HUES6 (cell line): ENCODE data around the gene TTLL10.

Source experiments
- H3K27ac ChIP-seq: 2 replicates; pipeline ENCODE4 v1.7.0; 2013; ENCODE audit warnings: low read depth, mild to moderate bottlenecking, low read length, inconsistent platforms
- H3K27me3 ChIP-seq: 2 replicates; pipeline ENCODE4 v1.6.1; 2013; ENCODE audit warnings: low read length; ENCODE audit not compliant: control insufficient read depth, insufficient read depth
- H3K36me3 ChIP-seq: 2 replicates; pipeline ENCODE4 v1.6.1; 2013; ENCODE audit warnings: low read length; ENCODE audit not compliant: control insufficient read depth, insufficient read depth
- H3K4me1 ChIP-seq: 2 replicates; pipeline ENCODE4 v1.6.1; 2013; ENCODE audit warnings: low read length; ENCODE audit not compliant: control insufficient read depth, insufficient read depth
- H3K4me3 ChIP-seq: 2 replicates; pipeline ENCODE4 v1.5.1; 2013; ENCODE audit warnings: low read depth, low read length
- H3K9ac ChIP-seq: one replicate; pipeline ENCODE4 v1.6.1; 2013; ENCODE audit warnings: mild to moderate bottlenecking, low read length
- H3K9me3 ChIP-seq: 2 replicates; pipeline ENCODE4 v1.6.1; 2013; ENCODE audit warnings: low read depth, low read length; ENCODE audit not compliant: control insufficient read depth, insufficient read depth

The TTLL10 gene

GRCh38 chr1:1227386-1227785, 53.7 kb downstream of the TTLL10 start:
- H3K4me3 ChIP-seq, result no peak overlapping the region
- H3K36me3 ChIP-seq, result peaks cover 55% of the 10 kb centered on the region
- no peak overlapping the region for H3K9ac ChIP-seq
- H3K27me3 ChIP-seq, result no peaks in the 10 kb centered on the region
- no peaks in the 10 kb centered on the region for H3K9me3 ChIP-seq
- no peak overlapping the region for H3K27ac ChIP-seq
- peaks cover 3% of the 10 kb centered on the region; the same call in 1 of the 2 replicates for H3K4me1 ChIP-seq

- peaks cover 3% of the 10 kb centered on the region; the same call in 1 of the 2 replicates for H3K4me1 ChIP-seq
- no peak overlapping the region for H3K4me3 ChIP-seq
- H3K27ac ChIP-seq, result no peak overlapping the region
These were observed 54.5 kb downstream of the TTLL10 start for GRCh38 chr1:1228187-1228586.

GRCh38 chr1:1228596-1229321, 55.1 kb downstream of the TTLL10 start:
- Histone ChIP-seq H3K4me3 (no peak overlapping the region), H3K36me3 (peaks cover 46% of the 10 kb centered on the region), H3K27ac (no peak overlapping the region), H3K9me3 (0 out of 2 replicates have a peak, but pooled peaks cover 2% of the 10 kb centered on the region), H3K9ac (no peak overlapping the region), H3K4me1 (peaks cover 3% of the 10 kb centered on the region; the same call in 1 of the 2 replicates), H3K27me3 (no peaks in the 10 kb centered on the region)

More at GRCh38 chr1:1228187-1228586, 54.5 kb downstream of the TTLL10 start:
- no peaks in the 10 kb centered on the region for H3K27me3 ChIP-seq
- 0 out of 2 replicates have a peak, but pooled peaks cover 2% of the 10 kb centered on the region for H3K9me3 ChIP-seq
- H3K36me3 ChIP-seq, result peaks cover 47% of the 10 kb centered on the region
- H3K9ac ChIP-seq, result no peak overlapping the region

GRCh38 chr1:1229770-1230169, 56.1 kb downstream of the TTLL10 start:
- peaks cover 3% of the 10 kb centered on the region; the same call in 1 of the 2 replicates for H3K4me1 ChIP-seq
- no peaks in the 10 kb centered on the region for H3K27me3 ChIP-seq
- H3K27ac ChIP-seq, result no peak overlapping the region
- H3K4me3 ChIP-seq, result no peak overlapping the region
- no peak overlapping the region for H3K9ac ChIP-seq
- H3K9me3 ChIP-seq, result 0 out of 2 replicates have a peak, but pooled peaks cover 2% of the 10 kb centered on the region
- H3K36me3 ChIP-seq, result peaks cover 40% of the 10 kb centered on the region

GRCh38 chr1:1230656-1231399, 57.1 kb downstream of the TTLL10 start:
- Histone ChIP-seq H3K9me3 (0 out of 2 replicates have a peak, but pooled peaks cover 2% of the 10 kb centered on the region), H3K27ac (peak overlapping the region; percentile 92; the same call in 1 of the 2 replicates), H3K4me3 (peak overlapping the region; percentile 97), H3K9ac (peak overlapping the region; percentile 97), H3K27me3 (no peaks in the 10 kb centered on the region), H3K36me3 (peaks cover 33% of the 10 kb centered on the region), H3K4me1 (peaks cover 3% of the 10 kb centered on the region; the same call in 1 of the 2 replicates)

- Histone ChIP-seq H3K27me3 (no peaks in the 10 kb centered on the region), H3K9me3 (0 out of 2 replicates have a peak, but pooled peaks cover 2% of the 10 kb centered on the region), H3K4me3 (peak within 1 kb of the TSS; percentile 97), H3K27ac (peak within 1 kb of the TSS; percentile 92), H3K4me1 (peaks cover 3% of the 10 kb centered on the region; the same call in 1 of the 2 replicates), H3K9ac (peak within 1 kb of the TSS; percentile 97), H3K36me3 (peaks cover 27% of the 10 kb centered on the region)
These were observed 57.9 kb downstream of the TTLL10 start, which contains the start of gene SDF4 for GRCh38 chr1:1231400-1232207. TSS of gene SDF4 (minus strand) at chr1:1232001. CDS start at chr1:1228772, 3,229 bp downstream.

- H3K4me1 ChIP-seq, result peaks cover 8% of the 10 kb centered on the region; the same call in 1 of the 2 replicates
- 0 out of 2 replicates have a peak, but pooled peaks cover 2% of the 10 kb centered on the region for H3K9me3 ChIP-seq
- peaks cover 22% of the 10 kb centered on the region for H3K36me3 ChIP-seq
- peak within 1 kb of the TSS; percentile 92 for H3K27ac ChIP-seq
- H3K27me3 ChIP-seq, result no peaks in the 10 kb centered on the region
- H3K9ac ChIP-seq, result peak within 1 kb of the TSS; percentile 97
- peak within 1 kb of the TSS; percentile 97 for H3K4me3 ChIP-seq
These were observed 58.6 kb downstream of the TTLL10 start, which contains the start of gene B3GALT6 for GRCh38 chr1:1232208-1232795. TSS of gene B3GALT6 (plus strand) at chr1:1232237. CDS start at chr1:1232279, 42 bp downstream.

GRCh38 chr1:1232796-1233566, 59.3 kb downstream of the TTLL10 start:
- Histone ChIP-seq H3K9ac (no peak overlapping the region), H3K27me3 (no peaks in the 10 kb centered on the region), H3K36me3 (peaks cover 15% of the 10 kb centered on the region), H3K4me3 (peak overlapping the region; percentile 53), H3K4me1 (peaks cover 13% of the 10 kb centered on the region; the same call in 1 of the 2 replicates), H3K27ac (no peak overlapping the region), H3K9me3 (0 out of 2 replicates have a peak, but pooled peaks cover 2% of the 10 kb centered on the region)

- Histone ChIP-seq H3K4me1 (peaks cover 17% of the 10 kb centered on the region; the same call in 1 of the 2 replicates), H3K9me3 (0 out of 2 replicates have a peak, but pooled peaks cover 2% of the 10 kb centered on the region), H3K27ac (no peak overlapping the region), H3K9ac (no peak overlapping the region), H3K36me3 (peaks cover 10% of the 10 kb centered on the region), H3K4me3 (no peak overlapping the region), H3K27me3 (no peaks in the 10 kb centered on the region)
These were observed 59.9 kb downstream of the TTLL10 start for GRCh38 chr1:1233567-1233892.
